Gastrocnemius medialis (tissue), 4 donors: Measurements from ENCODE around the gene KIRREL3. TPM values are rescaled to one million over a fixed set of nuclear protein-coding genes. Genes with fewer than 3 reads are reported as not detected.

Source experiments
- ATAC-seq, 2 donors: fragments of 150-250 bp; one replicate each; pipeline ENCODE4 v1.9.1; 2016
- DNase-seq, 2 donors: peaks; one replicate each; pipeline ENCODE4 v3.0.0-alpha.2; 2019
- H3K27ac ChIP-seq, 4 donors: fragments of 200-600 bp; sonication (generic); 1 replicate in 1 of 4; 2 replicates in 3 of 4; pipeline ENCODE4 v1.5.1; 2016 to 2018; ENCODE audit warnings: mild to moderate bottlenecking in 2 of 4, moderate library complexity in 1 of 4
- H3K27me3 ChIP-seq, 3 donors: fragments of 200-600 bp; sonication (generic) in 2 of 3; 1 replicate in 1 of 3; 2 replicates in 2 of 3; pipeline versions ENCODE4 v1.5.1 to v1.6.0; 2016 to 2019; ENCODE audit warnings: mild to moderate bottlenecking in 1 of 3, moderate library complexity in 1 of 3
- H3K36me3 ChIP-seq, 2 donors: fragments of 200-600 bp; sonication (generic) in 1 of 2; one replicate each; pipeline ENCODE4 v1.5.1; 2017 to 2018
- H3K4me1 ChIP-seq, 2 donors: fragments of 200-600 bp; sonication (generic) in 1 of 2; one replicate each; pipeline ENCODE4 v1.5.1; 2016 to 2017; ENCODE audit warnings: mild to moderate bottlenecking in 2 of 2
- H3K4me3 ChIP-seq, 4 donors: fragments of 200-600 bp; sonication (generic) in 3 of 4; 1 replicate in 1 of 4; 2 replicates in 3 of 4; pipeline ENCODE4 v1.5.1; 2016 to 2019; ENCODE audit warnings: mild to moderate bottlenecking in 2 of 4
- H3K9me3 ChIP-seq, 3 donors: fragments of 200-600 bp; sonication (generic) in 2 of 3; 1 replicate in 1 of 3; 2 replicates in 2 of 3; pipeline ENCODE4 v1.5.1; 2016 to 2019
- POLR2A ChIP-seq, 2 donors: fragments of 450-650 bp; IDR thresholded peaks; one replicate each; pipeline ENCODE4 v1.6.1; 2017; ENCODE audit warnings: antibody characterized with exemption in 2 of 2, mild to moderate bottlenecking in 2 of 2, moderate library complexity in 2 of 2
- in situ Hi-C, 4 donors: fragments of 200-750 bp; cut with MboI; loops; one replicate each; pipeline versions ENCODE4 v1.15.0 to v1.8.0; 2017; ENCODE audit warnings: low sequenced_read_pairs in 4 of 4
- intact Hi-C: fragments of 100-400 bp; cut with DNase I; formaldehyde crosslinking; loops from one replicate; pipeline ENCODE4 v1.15.1; 2023; ENCODE audit warnings: low total_unique reads
- total RNA-seq, 4 donors: library from RNA; depleted of rRNA; stranded (reverse); fragments of >200 nt; gene quantifications; one replicate each; pipeline versions ENCODE4 v1.1.0 to v1.2.3, GENCODE V29; 2016
- TF ChIP-seq, protein P1 (sequence below), 5 experiments: fragments of 450-650 bp in 3 of 5; fragments of 200-600 bp in 2 of 5; sonication (generic) in 2 of 5; IDR thresholded peaks in 4 of 5; conservative IDR thresholded peaks in 1 of 5; 1 replicate in 4 of 5; 2 replicates in 1 of 5; pipeline ENCODE4 v1.5.1; 2016 to 2019; ENCODE audit warnings: antibody characterized with exemption in 5 of 5, mild to moderate bottlenecking in 3 of 5, moderate library complexity in 3 of 5

KIRREL3 gene
- total RNA-seq, 4 donors from 2014 or later = 0.10 TPM; not detected in 3

- Histone ChIP-seq H3K27ac (no peak overlapping the region), H3K4me1 (no peaks in the 10 kb centered on the region), H3K36me3 (no peaks in the 10 kb centered on the region), H3K4me3 (no peak overlapping the region), H3K9me3 (no peaks in the 10 kb centered on the region), H3K27me3 (peaks cover 0 to 2% (median 0%) of the 10 kb centered on the region in 3 donors)
- TF ChIP-seq, protein P1, sequence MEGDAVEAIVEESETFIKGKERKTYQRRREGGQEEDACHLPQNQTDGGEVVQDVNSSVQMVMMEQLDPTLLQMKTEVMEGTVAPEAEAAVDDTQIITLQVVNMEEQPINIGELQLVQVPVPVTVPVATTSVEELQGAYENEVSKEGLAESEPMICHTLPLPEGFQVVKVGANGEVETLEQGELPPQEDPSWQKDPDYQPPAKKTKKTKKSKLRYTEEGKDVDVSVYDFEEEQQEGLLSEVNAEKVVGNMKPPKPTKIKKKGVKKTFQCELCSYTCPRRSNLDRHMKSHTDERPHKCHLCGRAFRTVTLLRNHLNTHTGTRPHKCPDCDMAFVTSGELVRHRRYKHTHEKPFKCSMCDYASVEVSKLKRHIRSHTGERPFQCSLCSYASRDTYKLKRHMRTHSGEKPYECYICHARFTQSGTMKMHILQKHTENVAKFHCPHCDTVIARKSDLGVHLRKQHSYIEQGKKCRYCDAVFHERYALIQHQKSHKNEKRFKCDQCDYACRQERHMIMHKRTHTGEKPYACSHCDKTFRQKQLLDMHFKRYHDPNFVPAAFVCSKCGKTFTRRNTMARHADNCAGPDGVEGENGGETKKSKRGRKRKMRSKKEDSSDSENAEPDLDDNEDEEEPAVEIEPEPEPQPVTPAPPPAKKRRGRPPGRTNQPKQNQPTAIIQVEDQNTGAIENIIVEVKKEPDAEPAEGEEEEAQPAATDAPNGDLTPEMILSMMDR (IDR thresholded peaks at IDR 0.05 in 4 of 5, conservative IDR thresholded peaks at IDR 0.05 in 1 of 5) = no peak
- in situ Hi-C loops = no loop called here
- no peak for ATAC-seq
- no peak for DNase-seq
- intact Hi-C loops = no loop called here
Observed at GRCh38 chr11:126810776-126811175, 189.8 kb downstream of the KIRREL3 start.

GRCh38 chr11:126809514-126810289 lies 190.9 kb downstream of the KIRREL3 start:
- in situ Hi-C loops = no loop called here
- intact Hi-C loops = no loop called here
- H3K4me1 ChIP-seq = no peaks in the 10 kb centered on the region

DNA sequence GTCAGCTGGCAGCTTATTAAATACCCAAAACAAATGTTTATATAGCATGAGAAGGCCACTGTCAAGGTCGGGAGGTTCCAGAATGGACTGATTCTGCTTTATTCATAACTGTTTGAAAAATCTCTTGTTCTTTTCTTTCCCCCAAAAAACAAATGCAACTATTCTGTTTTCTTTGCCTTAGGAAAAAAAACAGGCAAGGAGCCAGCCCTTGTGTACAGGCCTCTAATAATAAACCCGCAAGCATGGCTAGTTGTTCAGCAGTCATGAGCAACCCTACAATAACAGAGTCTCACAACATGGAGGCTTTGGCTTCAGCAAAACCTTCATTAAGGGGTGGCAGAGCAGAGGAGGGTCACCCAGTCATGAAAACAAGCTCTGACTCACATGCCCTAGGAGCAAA lies 191.7 kb downstream of the KIRREL3 start:
- no peaks in the 10 kb centered on the region for H3K4me1 ChIP-seq
- H3K9me3 ChIP-seq = no peaks in the 10 kb centered on the region
- intact Hi-C loops (no loop called here), in situ Hi-C loops (no loop called here)
- no peak overlapping the region for H3K27ac ChIP-seq
- DNase-seq (no peak), ATAC-seq (no peak)
- H3K27me3 ChIP-seq = peaks cover 0 to 2% (median 0%) of the 10 kb centered on the region in 3 donors
- no peak overlapping the region for H3K4me3 ChIP-seq
- no peaks in the 10 kb centered on the region for H3K36me3 ChIP-seq
- no peak for TF ChIP-seq POLR2A (IDR thresholded peaks at IDR 0.05)
- TF ChIP-seq, protein P1 (IDR thresholded peaks at IDR 0.05 in 4 of 5, conservative IDR thresholded peaks at IDR 0.05 in 1 of 5) = no peak

More at GRCh38 chr11:126809514-126810289, 190.9 kb downstream of the KIRREL3 start:
- H3K27me3 ChIP-seq = peaks cover 0 to 2% (median 0%) of the 10 kb centered on the region in 3 donors
- no peak for TF ChIP-seq POLR2A (IDR thresholded peaks at IDR 0.05)
- TF ChIP-seq, protein P1 (IDR thresholded peaks at IDR 0.05 in 4 of 5, conservative IDR thresholded peaks at IDR 0.05 in 1 of 5) = no peak
- no peak for DNase-seq
- no peak for ATAC-seq
- no peak overlapping the region for H3K4me3 ChIP-seq
- no peaks in the 10 kb centered on the region for H3K36me3 ChIP-seq
- no peaks in the 10 kb centered on the region for H3K9me3 ChIP-seq
- H3K27ac ChIP-seq = no peak overlapping the region

DNA sequence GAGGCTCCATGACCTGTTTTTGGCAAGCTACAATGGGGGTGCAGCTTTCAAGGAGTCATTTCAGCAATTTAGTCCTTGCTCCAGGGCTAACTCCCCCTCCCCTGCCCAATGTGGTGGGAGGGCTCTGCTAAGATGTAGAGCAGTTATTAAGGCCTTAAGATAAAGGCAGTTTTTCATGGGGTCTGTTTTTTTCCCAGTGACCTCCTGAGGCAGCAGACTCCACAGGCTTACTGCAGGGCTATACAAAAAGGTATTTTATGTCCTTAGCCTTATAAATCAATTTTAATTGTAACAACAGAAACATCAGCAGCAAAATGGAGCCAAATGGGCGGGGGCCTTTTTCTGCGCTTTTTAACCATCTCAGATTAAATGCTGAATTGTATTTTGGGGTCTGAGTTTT lies 192.3 kb downstream of the KIRREL3 start:
- peaks cover 0 to 1% (median 0%) of the 10 kb centered on the region in 3 donors for H3K27me3 ChIP-seq
- intact Hi-C loops (no loop called here), in situ Hi-C loops (no loop called here)
- H3K4me3 ChIP-seq = no peak overlapping the region
- no peak overlapping the region for H3K27ac ChIP-seq
- H3K9me3 ChIP-seq = no peaks in the 10 kb centered on the region
- H3K4me1 ChIP-seq = no peaks in the 10 kb centered on the region
- ATAC-seq (no peak), DNase-seq (no peak)
- H3K36me3 ChIP-seq = no peaks in the 10 kb centered on the region
- TF ChIP-seq, protein P1 (IDR thresholded peaks at IDR 0.05 in 4 of 5, conservative IDR thresholded peaks at IDR 0.05 in 1 of 5) = no peak
- no peak for TF ChIP-seq POLR2A (IDR thresholded peaks at IDR 0.05)
